ENCODE measurements around the gene SCD. TPM values are rescaled to one million over a fixed set of nuclear protein-coding genes. Genes with fewer than 3 reads are reported as not detected.

Gene SCD
- total and polyA plus RNA-seq, 4 donors = 43.4 to 1,255 (median 234) TPM

GRCh38 chr10:100330079-100330478, 17.0 kb upstream of the SCD start, which contains the start of gene PKD2L1 (continued):
- TF ChIP-seq YY1 (IDR thresholded peaks at IDR 0.05) = no peak

DNA sequence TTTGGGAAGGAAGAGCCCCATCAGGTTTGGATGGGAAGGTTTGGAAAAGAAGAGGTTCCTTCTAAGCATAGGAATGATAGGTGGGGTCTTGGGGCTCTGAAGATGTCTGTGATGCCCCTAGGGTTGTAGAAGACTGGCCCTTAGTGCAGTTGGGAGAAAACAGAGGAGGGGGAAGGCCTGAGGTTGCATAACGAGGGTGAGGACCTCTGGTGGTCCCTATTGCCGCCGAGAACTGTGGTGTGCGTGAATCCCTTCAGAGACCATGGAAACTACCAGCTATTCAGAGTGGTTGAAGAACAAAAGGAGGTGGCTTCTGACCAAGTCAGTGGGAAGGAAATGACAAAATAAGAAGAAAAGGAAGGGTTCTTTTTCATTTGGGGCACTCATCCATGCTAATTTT, 13.9 kb upstream of the SCD start:
- TF ChIP-seq TAF1 (conservative IDR thresholded peaks at IDR 0.05) = no peak
- Histone ChIP-seq H3K27ac (ENCODE audit: low read depth in 1 of 2, low read length in 2 of 2) (no peak overlapping the region), H3K4me3 (ENCODE audit: low read depth in 1 of 3, low read length in 3 of 3) (no peak overlapping the region), H3K9me3 (ENCODE audit: control insufficient read depth in 4 of 4, low read length in 3 of 4) (no peaks in the 10 kb centered on the region), H3K4me1 (ENCODE audit: control insufficient read depth in 4 of 4, insufficient read depth in 4 of 4, low read length in 3 of 4) (no peaks in the 10 kb centered on the region), H3K27me3 (ENCODE audit: control insufficient read depth in 4 of 4, insufficient read depth in 4 of 4, low read length in 3 of 4) (no peaks in the 10 kb centered on the region), H3K36me3 (ENCODE audit: control insufficient read depth in 4 of 4, insufficient read depth in 3 of 4, low read depth in 1 of 4, low read length in 3 of 4) (no peaks in the 10 kb centered on the region), H3K9ac (ENCODE audit: low read depth in 1 of 2, low read length in 2 of 2) (no peak overlapping the region)
- no peak for DNase-seq (ENCODE audit: low spot score)
- 73% methylated on average over 4 of the region's 4 CpGs for WGBS

GRCh38 chr10:100333661-100334440, 13.2 kb upstream of the SCD start:
- Histone ChIP-seq H3K4me1 (ENCODE audit: control insufficient read depth in 4 of 4, insufficient read depth in 4 of 4, low read length in 3 of 4) (peaks cover 0 to 2% (median under 1%) of the 10 kb centered on the region in 4 donors), H3K9ac (ENCODE audit: low read depth in 1 of 2, low read length in 2 of 2) (no peak overlapping the region), H3K27me3 (ENCODE audit: control insufficient read depth in 4 of 4, insufficient read depth in 4 of 4, low read length in 3 of 4) (no peaks in the 10 kb centered on the region), H3K27ac (ENCODE audit: low read depth in 1 of 2, low read length in 2 of 2) (no peak overlapping the region), H3K36me3 (ENCODE audit: control insufficient read depth in 4 of 4, insufficient read depth in 3 of 4, low read depth in 1 of 4, low read length in 3 of 4) (no peaks in the 10 kb centered on the region), H3K4me3 (ENCODE audit: low read depth in 1 of 3, low read length in 3 of 3) (no peak overlapping the region), H3K9me3 (ENCODE audit: control insufficient read depth in 4 of 4, low read length in 3 of 4) (no peaks in the 10 kb centered on the region)
- no peak for DNase-seq (ENCODE audit: low spot score)
- TF ChIP-seq RXRA (IDR thresholded peaks at IDR 0.05) = no peak
- TF ChIP-seq, protein P1, sequence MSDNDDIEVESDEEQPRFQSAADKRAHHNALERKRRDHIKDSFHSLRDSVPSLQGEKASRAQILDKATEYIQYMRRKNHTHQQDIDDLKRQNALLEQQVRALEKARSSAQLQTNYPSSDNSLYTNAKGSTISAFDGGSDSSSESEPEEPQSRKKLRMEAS (IDR thresholded peaks at IDR 0.05) = no peak
- no peak for TF ChIP-seq GABPA (IDR thresholded peaks at IDR 0.05 in 1 of 2, conservative IDR thresholded peaks at IDR 0.05 in 1 of 2)
- TF ChIP-seq ZBTB33 (IDR thresholded peaks at IDR 0.05) = no peak
- 92% methylated on average over 2 of the region's 2 CpGs for WGBS

DNA sequence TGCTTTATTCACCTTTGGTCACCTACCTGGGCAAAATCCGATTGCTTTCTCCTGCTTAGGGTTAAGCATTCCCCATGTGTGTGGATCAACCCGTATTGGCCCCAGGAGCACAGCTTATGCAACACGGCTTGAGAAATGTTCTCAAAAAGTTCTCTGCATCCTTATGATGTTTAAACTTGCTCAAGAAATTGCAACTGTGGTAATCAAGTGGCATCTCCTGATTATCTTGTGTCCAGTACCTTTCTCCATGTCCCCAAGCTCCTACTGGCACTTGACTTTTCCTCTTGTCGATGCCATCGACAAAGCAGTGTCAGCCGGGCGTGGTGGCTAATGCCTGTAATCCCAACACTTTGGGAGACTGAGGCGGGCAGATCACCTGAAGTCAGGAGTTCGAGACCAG, 12.3 kb upstream of the SCD start:
- Histone ChIP-seq H3K4me3 (ENCODE audit: low read depth in 1 of 3, low read length in 3 of 3) (no peak overlapping the region), H3K27ac (ENCODE audit: low read depth in 1 of 2, low read length in 2 of 2) (no peak overlapping the region), H3K27me3 (ENCODE audit: control insufficient read depth in 4 of 4, insufficient read depth in 4 of 4, low read length in 3 of 4) (no peaks in the 10 kb centered on the region), H3K36me3 (ENCODE audit: control insufficient read depth in 4 of 4, insufficient read depth in 3 of 4, low read depth in 1 of 4, low read length in 3 of 4) (no peaks in the 10 kb centered on the region), H3K9me3 (ENCODE audit: control insufficient read depth in 4 of 4, low read length in 3 of 4) (no peaks in the 10 kb centered on the region), H3K4me1 (ENCODE audit: control insufficient read depth in 4 of 4, insufficient read depth in 4 of 4, low read length in 3 of 4) (peaks cover 0 to 12% (median 4%) of the 10 kb centered on the region in 4 donors), H3K9ac (ENCODE audit: low read depth in 1 of 2, low read length in 2 of 2) (no peak overlapping the region)
- TF ChIP-seq, protein P1 (IDR thresholded peaks at IDR 0.05) = no peak
- TF ChIP-seq, protein P2, sequence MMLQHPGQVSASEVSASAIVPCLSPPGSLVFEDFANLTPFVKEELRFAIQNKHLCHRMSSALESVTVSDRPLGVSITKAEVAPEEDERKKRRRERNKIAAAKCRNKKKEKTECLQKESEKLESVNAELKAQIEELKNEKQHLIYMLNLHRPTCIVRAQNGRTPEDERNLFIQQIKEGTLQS (IDR thresholded peaks at IDR 0.05) = no peak
- TF ChIP-seq ZBTB33 (IDR thresholded peaks at IDR 0.05) = no peak
- no peak for TF ChIP-seq RXRA (IDR thresholded peaks at IDR 0.05)
- no peak for TF ChIP-seq TAF1 (conservative IDR thresholded peaks at IDR 0.05)
- no peak for TF ChIP-seq JUND (IDR thresholded peaks at IDR 0.05)
- no peak for TF ChIP-seq RAD21 (IDR thresholded peaks at IDR 0.05)
- no peak for TF ChIP-seq HNF4G (IDR thresholded peaks at IDR 0.05)
- no peak for TF ChIP-seq FOXA1 (IDR thresholded peaks at IDR 0.05)
- no peak for TF ChIP-seq NR2F2 (IDR thresholded peaks at IDR 0.05)
- WGBS = 79% methylated on average over 9 of the region's 9 CpGs
- no peak for DNase-seq (ENCODE audit: low spot score)
